GM21390 (cell line): Measurements from ENCODE around the gene HDAC7.

Source experiments
- ATAC-seq: cut with Tn5 transposase; IDR thresholded peaks from one replicate; pipeline ENCODE4 v1.9.1; 2021; ENCODE audit not compliant: unreplicated experiment

Gene HDAC7

DNA sequence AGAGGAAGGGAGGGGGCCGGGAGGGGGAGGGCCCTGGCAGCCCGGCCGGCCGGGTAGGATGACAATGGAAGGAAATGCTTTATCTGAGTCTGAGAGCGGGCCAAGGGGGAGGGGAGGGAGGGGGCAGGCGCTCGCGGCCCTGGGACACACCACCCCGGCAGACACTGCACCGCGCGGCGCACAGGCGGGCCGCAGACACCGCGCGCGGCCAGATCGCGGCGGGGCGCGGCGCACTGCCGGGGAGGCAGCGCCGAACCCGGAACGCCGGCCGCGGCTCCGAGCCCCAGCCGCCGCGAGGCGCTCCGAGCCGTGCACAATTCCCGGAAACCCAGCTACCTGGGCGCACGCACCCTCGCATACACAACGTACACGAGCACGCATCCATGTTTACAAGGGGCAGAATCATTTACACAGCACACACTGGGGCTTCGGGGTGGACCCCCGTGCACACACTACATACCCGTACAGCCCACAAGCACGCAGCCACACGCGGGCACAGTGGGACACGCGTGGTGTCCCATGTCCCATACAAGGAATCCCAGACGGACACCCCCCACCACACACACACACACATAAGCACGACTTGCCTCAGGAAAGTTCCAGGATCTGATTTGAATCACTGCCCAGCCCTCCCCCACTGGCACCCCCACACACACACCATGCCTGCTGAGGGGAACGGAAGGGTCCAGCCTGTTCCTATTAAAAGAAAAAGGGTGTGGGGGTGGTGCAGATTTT lies at the start of gene HDAC7:
Gene HDAC7, minus strand, starts transcription at position 8 of the 735 bp plus-strand sequence. CDS start 118 bp downstream, outside the sequence.
- peak; percentile 44 for ATAC-seq

DNA sequence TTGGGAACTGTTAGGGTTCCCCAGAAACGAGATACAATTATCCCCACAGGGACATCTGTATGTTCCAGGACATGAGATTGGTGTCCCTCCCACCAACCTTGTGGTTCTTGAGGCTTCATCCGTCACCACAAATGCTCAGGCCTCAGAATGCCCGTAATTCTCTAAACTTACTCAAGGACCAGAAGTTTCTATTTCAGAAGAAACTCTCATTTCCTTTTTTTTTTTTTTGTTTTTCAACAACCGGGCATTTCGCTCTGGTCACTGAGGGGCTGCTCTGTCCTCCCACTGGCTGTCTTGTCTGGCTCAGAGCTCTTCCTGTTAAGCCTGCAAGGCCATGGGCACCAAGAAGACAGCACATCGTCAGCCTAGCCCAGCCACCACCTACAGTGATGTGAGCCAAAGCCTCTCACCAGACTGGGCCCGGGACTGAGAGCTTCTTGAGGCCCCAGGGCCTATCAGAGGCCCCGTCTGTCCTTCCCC lies 48.9 kb upstream of the HDAC7 start:
- ATAC-seq: peak; percentile 71

DNA sequence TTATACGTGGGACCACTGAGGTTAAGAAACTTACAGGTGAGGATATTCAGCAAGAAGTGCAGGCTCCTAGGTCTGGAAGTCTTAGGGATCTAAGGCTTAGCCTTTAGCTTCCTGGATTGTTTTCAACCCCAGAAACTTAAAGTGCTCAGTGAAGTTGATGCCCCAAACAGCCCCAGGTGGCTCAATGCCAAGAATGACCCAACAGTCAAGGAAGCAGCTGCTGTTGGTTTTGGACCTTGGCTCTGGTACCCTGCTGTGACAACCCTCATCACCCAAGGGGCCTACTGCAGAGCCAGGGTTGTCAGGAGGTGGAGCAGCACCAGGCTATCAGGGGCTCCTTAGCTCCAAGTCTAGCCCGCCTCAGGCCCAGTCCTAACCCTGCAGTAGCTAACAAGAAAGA lies 48.3 kb upstream of the HDAC7 start:
- peak; percentile 3 for ATAC-seq

DNA sequence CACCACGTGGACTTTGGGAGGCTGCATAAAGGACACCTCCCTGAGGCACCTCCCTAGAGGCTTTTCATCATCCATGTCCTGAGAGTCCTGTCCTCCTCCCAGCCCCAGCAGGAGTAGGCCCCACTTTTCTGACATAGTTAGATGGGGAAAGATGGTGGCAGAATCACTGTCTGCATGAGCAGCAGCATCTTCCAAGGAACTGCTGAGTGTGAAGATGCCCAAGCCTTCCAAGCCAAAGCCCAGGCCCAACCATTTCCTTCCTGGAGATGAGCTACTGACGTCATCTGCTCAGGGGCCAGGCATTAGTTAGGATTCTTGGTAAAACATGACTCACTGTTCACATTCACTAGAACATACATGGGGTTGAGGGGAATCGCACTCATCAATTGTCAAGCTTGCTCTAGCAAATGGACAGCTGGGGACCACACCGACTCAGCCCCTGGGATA lies 47.8 kb upstream of the HDAC7 start:
- no peak for ATAC-seq

GRCh38 chr12:47864646-47865235 lies 45.0 kb upstream of the HDAC7 start:
- ATAC-seq: no peak

GRCh38 chr12:47863985-47864384 lies 44.3 kb upstream of the HDAC7 start:
- ATAC-seq: no peak

DNA sequence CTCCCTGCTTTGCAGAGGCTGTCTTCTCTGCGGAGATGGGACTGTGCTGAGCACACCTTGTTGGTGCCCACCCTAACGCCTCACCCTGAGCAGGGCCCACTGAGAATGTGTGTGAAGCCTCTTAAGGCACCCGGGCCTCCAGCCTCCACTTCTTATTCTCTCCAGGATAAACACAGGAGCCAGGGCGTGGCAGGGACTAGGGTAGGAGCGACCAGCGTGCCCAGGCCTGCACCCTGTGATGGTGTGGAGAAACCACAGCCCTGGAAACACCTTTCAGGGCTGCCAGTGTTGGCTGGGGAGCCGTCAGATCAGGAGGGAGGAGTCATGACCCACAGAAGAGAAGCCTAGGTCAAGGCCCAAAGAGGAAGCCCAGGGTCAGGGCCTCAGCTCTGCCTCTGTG lies 43.8 kb upstream of the HDAC7 start:
- no peak for ATAC-seq

- ATAC-seq: no peak
Measured at GRCh38 chr12:47862881-47863280, 43.2 kb upstream of the HDAC7 start.

DNA sequence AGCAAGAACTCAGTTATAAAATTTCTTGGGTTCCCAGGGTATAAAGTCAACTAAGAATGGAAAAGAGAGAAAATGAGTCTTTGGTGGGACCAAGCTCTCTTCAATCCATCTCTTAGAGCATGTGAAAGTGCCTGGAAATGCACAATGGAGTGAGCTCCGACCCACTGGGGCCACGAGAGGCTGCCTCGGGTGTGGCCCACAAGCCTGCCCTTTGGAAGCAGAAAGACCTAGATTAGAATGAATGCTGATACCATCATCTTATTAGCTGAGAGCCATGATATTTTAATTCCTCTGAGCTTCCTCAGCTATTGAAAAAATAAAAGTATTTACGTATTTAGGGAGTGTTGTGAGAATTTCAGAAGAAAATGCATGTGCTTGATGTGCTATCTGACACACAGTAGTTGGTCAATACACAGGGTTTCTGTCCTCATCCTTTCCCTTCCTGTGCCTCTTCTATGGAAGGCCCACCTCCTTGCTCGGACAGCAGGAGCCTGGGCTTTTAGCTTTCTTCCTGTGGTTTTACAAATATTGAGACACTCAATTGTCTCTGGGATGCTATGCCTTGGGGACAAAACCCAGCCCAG lies 42.6 kb upstream of the HDAC7 start:
- no peak for ATAC-seq

DNA sequence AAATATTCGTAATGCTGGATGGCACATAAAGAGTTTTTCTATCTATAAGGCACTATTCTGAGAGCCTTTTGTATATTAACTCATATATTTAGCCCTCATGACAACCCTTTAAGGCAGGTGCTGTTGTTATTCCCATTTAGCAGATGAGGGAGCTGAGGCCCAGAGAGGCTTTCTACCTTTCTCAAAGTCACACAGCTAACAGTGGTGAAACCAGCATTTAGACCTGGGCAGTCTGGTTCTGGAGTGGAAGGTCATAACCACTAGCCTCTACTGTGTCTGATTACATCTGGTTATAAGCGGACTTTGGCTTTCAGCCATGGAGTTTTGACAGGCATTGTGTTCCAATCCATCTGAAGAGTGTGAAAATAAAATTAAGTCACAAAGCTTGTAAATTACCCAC lies 41.2 kb upstream of the HDAC7 start:
- ATAC-seq: no peak

- ATAC-seq: no peak
Measured at GRCh38 chr12:47860279-47860841, 40.7 kb upstream of the HDAC7 start.

DNA sequence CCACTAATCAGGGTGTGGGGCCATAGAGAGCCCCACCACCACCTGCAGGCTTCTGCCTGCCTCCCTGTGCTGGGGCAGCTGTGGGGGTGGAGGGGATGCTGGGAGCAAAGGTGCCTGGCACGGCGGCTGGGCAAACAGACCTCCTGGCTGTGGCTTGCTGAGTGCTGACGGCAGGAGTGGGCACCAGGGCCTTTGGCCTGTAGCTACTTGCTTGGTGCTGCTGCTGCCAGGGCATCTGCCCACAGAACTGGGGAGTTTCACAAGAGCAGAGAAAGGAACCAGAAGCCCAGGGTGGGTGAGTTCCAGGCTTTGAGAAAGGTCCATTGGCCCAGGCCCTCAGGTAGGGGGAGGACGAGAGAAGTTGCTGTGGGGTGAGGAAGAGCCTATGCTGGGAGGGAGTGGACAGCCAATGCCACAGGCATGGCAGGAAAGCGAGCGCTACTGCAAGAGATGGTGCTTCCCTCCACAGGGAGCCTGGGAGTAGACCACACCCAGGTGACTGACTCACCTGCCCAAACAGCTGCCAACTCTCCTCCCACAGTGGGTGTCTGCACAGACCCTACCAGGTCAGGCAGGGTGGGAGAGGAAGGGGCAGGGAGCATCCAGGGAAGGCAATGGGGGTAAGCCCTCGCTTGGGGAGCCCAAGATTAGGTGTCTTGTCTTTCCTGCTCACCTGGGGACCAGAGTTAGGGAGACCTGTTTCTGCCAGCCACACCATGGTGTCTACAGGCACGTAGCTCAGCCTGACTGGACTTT lies 39.0 kb upstream of the HDAC7 start:
- no peak for ATAC-seq

DNA sequence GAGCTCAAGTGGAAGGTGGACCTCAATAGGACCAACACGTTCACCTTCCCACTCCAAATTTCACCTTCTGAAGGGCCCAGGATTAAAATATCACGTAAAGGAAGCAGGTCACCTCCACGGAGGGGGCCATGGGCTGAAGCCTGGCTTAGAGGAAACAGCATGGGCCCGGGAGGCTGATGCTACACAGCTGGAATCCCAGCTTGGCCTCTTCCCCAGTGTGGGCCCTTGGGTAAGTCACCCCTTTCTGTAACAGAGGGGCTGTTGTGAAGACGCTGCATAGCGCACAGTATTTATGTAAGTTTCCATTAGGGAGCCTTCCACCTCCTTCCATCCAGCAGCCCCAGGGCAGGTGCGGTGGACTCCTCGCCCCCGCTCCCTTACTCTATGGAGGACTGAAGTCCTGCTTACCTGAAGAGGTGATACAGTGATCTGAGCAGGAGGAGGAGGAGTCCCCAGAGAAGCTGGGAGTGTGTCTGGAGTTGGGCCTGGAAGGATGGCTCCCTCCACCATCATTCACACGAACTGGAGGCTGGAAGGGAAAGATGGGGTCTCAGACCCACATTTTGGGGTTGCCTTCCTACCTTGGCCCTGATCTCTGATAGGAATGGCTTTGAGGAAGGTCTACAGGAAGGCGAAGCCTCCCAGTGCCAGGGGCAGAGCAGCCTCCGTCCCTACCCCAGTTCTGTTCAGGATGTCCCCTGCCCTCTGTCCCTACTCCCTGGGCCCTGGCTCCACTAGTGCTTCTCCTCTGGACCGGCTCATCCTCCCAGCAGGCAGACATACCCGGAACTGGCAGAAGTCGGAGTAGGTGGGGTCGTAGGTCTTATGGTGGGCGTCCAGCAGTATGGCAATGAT lies 37.2 kb upstream of the HDAC7 start:
- ATAC-seq: no peak

GRCh38 chr12:47856094-47856493 lies 36.4 kb upstream of the HDAC7 start:
- no peak for ATAC-seq

GRCh38 chr12:47855502-47855901 lies 35.8 kb upstream of the HDAC7 start:
- no peak for ATAC-seq

GRCh38 chr12:47854531-47854930 lies 34.8 kb upstream of the HDAC7 start:
- ATAC-seq: no peak

DNA sequence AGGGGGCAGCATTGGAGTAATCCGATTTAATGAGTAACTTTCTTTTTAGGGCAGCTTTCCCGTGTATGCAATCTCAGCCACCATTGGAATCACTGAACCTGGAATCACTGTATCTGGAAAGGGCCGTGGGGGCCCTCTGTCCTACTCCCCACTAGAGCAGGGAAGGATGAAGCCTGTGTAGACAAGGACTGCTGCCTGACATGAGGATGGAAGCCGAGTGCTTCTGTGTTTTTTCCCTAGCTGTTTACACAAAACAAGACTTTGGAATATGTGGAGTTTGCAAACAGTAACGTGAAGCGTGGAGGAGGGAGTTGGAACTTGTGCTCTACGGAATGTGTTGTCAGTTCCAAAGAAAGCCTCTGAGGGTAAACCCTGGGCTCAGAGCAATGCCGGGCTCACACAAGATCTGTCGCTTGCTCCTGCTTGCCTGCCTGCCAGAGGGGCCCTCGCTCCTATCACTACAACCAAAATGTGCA lies 32.4 kb upstream of the HDAC7 start:
- ATAC-seq: no peak

DNA sequence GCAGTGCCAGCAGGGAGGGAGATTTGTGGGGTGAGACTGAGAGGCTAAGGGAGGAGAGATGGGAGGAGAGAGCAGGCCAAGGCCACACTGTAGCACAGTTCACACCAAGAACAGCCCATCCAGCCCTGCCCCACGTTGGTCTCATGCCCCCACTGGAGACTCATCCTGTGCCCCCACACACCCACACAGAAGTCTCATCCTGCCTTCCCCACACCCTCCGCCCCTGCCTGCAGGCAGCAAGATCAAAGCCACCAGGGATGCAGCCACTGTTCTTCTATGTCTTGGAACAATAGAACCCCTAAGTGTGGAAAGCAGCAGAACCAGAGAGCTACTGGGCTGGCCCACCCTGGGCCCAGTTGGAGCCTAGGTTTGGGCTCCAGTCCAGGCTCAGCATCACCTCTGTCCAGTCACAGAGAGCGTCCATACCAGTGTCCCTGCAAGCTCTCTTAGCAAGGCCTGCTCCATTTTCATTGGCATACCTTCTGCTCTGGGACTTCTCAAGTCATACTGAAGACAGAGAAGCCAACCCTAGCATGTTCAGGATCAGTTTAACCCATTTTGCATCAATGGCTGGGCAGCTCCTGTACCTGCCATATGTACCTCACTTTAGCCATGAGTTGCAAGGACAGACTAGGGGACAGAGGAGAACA lies 31.7 kb upstream of the HDAC7 start:
- no peak for ATAC-seq
